ENCODE measurements around the gene GSTA3. TPM values are rescaled to one million over a fixed set of nuclear protein-coding genes. Genes with fewer than 3 reads are reported as not detected.
"Not testable (repeated sequence)": the region's sequence is repeated elsewhere in the genome, so short reads cannot be mapped to it uniquely, and the experiment has no call there.

Gene GSTA3
- total RNA-seq, 6 experiments from 2014 or later = not detected

DNA sequence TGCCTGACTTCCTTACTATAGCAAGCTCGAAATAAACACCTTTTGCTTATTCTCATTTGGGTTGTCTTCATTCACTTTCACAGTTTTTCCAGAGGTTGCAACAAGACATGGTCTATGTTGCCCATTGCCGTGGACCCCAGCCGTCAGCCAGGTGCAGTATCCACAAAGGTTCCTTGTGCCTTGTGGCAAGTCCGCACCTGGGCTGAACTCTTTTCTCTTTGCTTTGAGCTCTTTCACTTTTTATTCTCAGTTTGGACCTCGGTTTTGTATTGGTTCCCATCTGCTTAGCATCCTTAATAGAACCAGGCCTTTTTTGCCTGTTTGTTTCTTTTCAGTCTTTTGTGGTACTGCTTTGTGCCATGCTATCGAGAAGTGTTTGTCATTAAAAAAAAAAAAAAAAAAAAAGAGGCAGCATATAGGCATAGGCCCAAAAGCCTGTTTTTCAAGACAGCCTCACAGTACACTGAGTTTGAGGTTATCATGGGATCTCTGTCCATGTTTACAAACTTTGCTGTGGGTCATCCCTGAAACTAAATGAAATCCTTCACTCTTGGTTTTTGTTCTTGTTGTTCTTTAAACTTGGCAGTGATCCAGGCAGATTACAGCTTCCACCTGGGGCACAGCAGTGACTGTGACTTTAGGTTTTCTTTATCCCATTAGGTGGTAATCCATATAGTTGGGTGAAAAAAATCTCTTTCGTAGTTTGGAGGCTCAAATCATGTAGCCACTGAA is 33.3 kb downstream of the GSTA3 start:
- DNase-seq = no peak
- Mint-ChIP-seq H3K27ac (no peak overlapping the region), H3K27me3 (ENCODE audit: insufficient read depth) (peaks cover 22% of the 10 kb centered on the region), H3K36me3 (ENCODE audit: low read depth) (peaks cover 15% of the 10 kb centered on the region; the same call in 1 of the 2 replicates), H3K4me1 (ENCODE audit: low read depth) (peaks cover 59% of the 10 kb centered on the region), H3K4me3 (no peak overlapping the region), H3K9me3 (no peaks in the 10 kb centered on the region)
- TF ChIP-seq, protein P1, sequence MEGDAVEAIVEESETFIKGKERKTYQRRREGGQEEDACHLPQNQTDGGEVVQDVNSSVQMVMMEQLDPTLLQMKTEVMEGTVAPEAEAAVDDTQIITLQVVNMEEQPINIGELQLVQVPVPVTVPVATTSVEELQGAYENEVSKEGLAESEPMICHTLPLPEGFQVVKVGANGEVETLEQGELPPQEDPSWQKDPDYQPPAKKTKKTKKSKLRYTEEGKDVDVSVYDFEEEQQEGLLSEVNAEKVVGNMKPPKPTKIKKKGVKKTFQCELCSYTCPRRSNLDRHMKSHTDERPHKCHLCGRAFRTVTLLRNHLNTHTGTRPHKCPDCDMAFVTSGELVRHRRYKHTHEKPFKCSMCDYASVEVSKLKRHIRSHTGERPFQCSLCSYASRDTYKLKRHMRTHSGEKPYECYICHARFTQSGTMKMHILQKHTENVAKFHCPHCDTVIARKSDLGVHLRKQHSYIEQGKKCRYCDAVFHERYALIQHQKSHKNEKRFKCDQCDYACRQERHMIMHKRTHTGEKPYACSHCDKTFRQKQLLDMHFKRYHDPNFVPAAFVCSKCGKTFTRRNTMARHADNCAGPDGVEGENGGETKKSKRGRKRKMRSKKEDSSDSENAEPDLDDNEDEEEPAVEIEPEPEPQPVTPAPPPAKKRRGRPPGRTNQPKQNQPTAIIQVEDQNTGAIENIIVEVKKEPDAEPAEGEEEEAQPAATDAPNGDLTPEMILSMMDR (IDR thresholded peaks at IDR 0.05) = no peak

DNA sequence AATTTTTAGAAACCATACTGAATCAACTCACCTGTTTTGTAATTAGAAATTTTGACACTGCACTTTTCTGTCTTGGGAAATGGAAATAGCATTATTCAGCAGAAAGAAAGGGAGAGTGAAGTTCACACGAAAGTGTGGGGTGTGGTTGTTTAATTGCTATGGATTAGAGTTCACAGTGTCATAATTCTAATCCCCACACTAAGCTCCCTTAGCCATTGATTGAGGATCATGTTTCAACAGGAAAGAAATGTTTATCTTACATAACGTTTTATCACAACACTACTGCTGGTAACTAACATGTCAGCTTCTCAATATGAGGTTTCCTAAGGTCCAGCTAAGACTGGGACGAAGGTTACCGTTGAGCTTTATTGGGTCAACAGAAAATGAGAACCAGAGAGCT is 37.5 kb downstream of the GSTA3 start:
- TF ChIP-seq, protein P1 (IDR thresholded peaks at IDR 0.05) = no peak
- H3K27ac Mint-ChIP-seq = no peak overlapping the region
- H3K4me1 Mint-ChIP-seq (ENCODE audit: low read depth) = peaks cover 46% of the 10 kb centered on the region
- H3K9me3 Mint-ChIP-seq = no peaks in the 10 kb centered on the region
- no peak overlapping the region for H3K4me3 Mint-ChIP-seq
- peaks cover 17% of the 10 kb centered on the region for H3K27me3 Mint-ChIP-seq (ENCODE audit: insufficient read depth)
- peaks cover 8% of the 10 kb centered on the region; the same call in 1 of the 2 replicates for H3K36me3 Mint-ChIP-seq (ENCODE audit: low read depth)
- DNase-seq = no peak

DNA sequence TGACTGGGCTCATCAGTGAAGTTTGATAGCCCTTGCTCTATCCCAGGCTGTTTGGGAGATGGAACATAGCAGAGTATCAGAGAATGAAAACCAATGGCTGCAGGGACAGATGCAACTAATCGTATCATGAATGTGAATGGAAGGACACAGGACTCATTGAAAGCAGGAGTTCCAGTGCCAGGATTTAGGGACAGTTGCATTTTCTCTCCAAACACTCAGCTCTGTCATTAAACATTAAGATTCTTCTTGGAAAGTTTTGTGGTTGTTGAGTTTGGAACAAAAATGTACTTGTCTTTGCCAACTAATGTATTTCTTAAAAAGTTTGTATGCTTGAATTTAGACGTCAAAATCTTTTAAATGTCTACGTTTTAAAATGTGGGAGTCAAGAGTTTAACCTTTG is 37.9 kb downstream of the GSTA3 start:
- H3K9me3 Mint-ChIP-seq = no peaks in the 10 kb centered on the region
- no peak for DNase-seq
- H3K4me3 Mint-ChIP-seq = no peak overlapping the region
- peaks cover 8% of the 10 kb centered on the region; the same call in 1 of the 2 replicates for H3K36me3 Mint-ChIP-seq (ENCODE audit: low read depth)
- H3K4me1 Mint-ChIP-seq (ENCODE audit: low read depth) = peaks cover 42% of the 10 kb centered on the region
- peaks cover 17% of the 10 kb centered on the region for H3K27me3 Mint-ChIP-seq (ENCODE audit: insufficient read depth)
- no peak overlapping the region for H3K27ac Mint-ChIP-seq
- TF ChIP-seq, protein P1 (IDR thresholded peaks at IDR 0.05) = no peak

DNA sequence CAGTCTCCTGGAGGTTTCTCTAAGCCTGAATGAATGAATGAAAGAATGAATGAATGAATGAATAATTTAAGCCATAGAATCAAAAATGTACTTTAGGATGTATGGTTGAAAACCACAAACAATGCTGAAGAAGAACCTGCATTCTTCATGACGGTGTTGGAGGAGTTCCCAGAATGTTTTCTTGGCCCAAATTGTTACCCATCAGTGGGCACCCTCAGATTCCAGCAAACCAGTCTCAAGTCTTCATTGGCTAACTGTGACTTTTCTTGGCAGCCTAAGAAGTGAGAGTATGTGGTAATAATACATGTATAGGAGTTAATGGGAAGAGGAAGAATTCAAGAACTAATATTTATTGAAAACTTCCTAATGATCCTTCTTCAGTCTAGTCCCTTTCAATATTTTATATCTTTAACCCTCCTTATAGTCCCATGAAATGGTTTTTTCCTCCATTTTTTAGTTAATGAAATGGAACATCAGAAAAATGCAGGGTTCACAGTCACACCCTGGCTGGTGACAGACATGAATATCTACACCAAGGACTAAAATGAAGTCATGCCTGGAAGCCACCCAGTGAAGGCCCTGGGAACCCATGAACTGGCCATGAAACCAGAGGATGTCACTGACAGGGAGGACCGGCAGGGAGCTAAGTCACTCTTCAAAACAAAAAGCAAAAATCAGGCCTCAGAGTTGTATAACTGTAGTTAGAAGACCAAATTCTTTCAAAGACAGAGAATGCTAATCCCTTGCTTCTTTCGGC is 39.0 kb downstream of the GSTA3 start:
- not testable (repeated sequence) for H3K27ac Mint-ChIP-seq; DNase-seq; H3K36me3 Mint-ChIP-seq (ENCODE audit: low read depth); H3K9me3 Mint-ChIP-seq; H3K4me3 Mint-ChIP-seq
- peaks cover 15% of the 10 kb centered on the region for H3K27me3 Mint-ChIP-seq (ENCODE audit: insufficient read depth)
- H3K4me1 Mint-ChIP-seq (ENCODE audit: low read depth) = peaks cover 30% of the 10 kb centered on the region

DNA sequence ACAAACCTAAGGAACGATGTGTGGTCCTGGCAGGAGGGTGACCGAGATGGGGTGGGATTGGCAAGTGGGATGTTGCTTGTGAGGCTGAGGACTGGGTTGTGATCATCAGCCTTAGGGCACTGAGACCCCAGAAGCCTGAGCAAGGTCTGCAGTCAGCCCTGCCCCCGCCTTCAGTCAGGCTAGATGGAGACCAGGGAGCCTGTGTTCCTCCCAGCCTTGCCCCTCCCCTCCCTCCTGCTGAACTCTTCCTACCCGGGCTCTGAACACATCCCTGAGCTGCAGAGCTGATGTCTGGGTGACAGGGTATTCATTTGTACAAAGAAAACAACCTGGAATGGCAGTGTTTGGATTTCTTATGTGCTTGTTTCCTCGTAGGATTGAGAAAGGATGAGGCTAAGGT is 40.6 kb downstream of the GSTA3 start:
- H3K36me3 Mint-ChIP-seq (ENCODE audit: low read depth); H3K4me3 Mint-ChIP-seq; DNase-seq; H3K27ac Mint-ChIP-seq; H3K9me3 Mint-ChIP-seq: not testable (repeated sequence)
- peaks cover 22% of the 10 kb centered on the region for H3K27me3 Mint-ChIP-seq (ENCODE audit: insufficient read depth)
- peaks cover 24% of the 10 kb centered on the region for H3K4me1 Mint-ChIP-seq (ENCODE audit: low read depth)

DNA sequence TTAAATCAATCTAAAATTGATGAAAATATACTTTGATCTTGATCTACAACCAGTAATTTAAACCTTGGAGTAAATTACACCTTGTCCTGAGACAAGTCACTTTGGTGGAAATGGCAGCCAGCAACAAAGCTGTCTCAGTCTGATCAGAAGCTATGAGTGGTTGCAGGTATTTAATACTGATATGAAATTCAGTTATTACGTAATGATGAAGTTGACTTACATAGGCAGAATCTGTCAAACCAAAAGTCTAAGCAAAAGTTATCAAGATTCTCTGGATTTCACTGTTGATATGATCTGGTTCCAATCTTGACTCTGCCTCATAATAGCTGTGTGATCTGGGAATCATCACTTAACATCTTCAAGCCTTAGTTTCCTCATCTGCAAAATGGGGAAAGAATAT is 41.3 kb downstream of the GSTA3 start:
- no peak overlapping the region for H3K27ac Mint-ChIP-seq
- no peaks in the 10 kb centered on the region; the same call in 1 of the 2 replicates for H3K9me3 Mint-ChIP-seq
- peaks cover 24% of the 10 kb centered on the region for H3K4me1 Mint-ChIP-seq (ENCODE audit: low read depth)
- DNase-seq = no peak
- TF ChIP-seq, protein P1 (IDR thresholded peaks at IDR 0.05) = no peak
- H3K27me3 Mint-ChIP-seq (ENCODE audit: insufficient read depth) = peaks cover 19% of the 10 kb centered on the region
- H3K4me3 Mint-ChIP-seq = no peak overlapping the region
- no peaks in the 10 kb centered on the region for H3K36me3 Mint-ChIP-seq (ENCODE audit: low read depth)

DNA sequence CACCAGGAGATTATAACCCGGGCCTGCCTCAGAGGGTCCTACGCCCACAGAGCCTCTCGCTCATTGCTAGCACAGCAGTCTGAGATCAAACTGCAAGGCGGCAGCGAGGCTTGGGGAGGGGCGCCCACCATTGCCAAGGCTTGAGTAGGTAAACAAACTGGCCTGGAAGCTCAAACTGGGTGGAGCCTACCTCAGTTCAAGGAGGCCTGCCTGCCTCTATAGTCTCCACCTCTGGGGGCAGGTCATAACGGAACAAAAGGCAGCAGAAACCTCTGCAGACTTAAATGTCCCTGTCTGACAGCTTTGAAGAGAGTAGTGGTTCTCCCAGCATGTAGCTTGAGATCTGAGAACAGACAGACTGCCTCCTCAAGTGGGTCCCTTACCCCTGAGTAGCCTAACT is 48.3 kb downstream of the GSTA3 start:
- H3K9me3 Mint-ChIP-seq; H3K4me1 Mint-ChIP-seq (ENCODE audit: low read depth); DNase-seq; H3K27ac Mint-ChIP-seq; H3K36me3 Mint-ChIP-seq (ENCODE audit: low read depth); H3K4me3 Mint-ChIP-seq: not testable (repeated sequence)
- H3K27me3 Mint-ChIP-seq (ENCODE audit: insufficient read depth) = peaks cover 54% of the 10 kb centered on the region
